MM.1S (cell line): ENCODE results near the gene POC5.

Source experiments
- CTCF ChIP-seq: fragments of 300-600 bp; sonication (generic); IDR thresholded peaks from 2 replicates; pipeline ENCODE4 v1.5.1; 2016; ENCODE audit warnings: antibody characterized with exemption, low read length, mixed read lengths
- EZH2 ChIP-seq: fragments of 300-600 bp; sonication (generic); optimal IDR thresholded peaks from 2 replicates; pipeline ENCODE3; 2017; ENCODE audit warnings: low read depth, mild to moderate bottlenecking, antibody characterized with exemption, low read length, mixed read lengths

GRCh38 chr5:75675783-75676182, 41.5 kb downstream of the POC5 start:
- TF ChIP-seq CTCF (no peak), EZH2 (no peak)
